Stimulated activated CD8-positive, alpha-beta memory T cell treated with anti-CD3 and anti-CD28 coated beads, Interleukin-4, amount 100 ng/mL, for 48 hours (primary cell): ENCODE measurements around the gene MAGI2.
A peak's percentile ranks its signal among the peaks of the same experiment; 100 is the strongest.

Experiments used
- DNase-seq: peaks from one replicate; pipeline ENCODE4 v3.0.0-alpha.2; 2020

MAGI2 gene

DNA sequence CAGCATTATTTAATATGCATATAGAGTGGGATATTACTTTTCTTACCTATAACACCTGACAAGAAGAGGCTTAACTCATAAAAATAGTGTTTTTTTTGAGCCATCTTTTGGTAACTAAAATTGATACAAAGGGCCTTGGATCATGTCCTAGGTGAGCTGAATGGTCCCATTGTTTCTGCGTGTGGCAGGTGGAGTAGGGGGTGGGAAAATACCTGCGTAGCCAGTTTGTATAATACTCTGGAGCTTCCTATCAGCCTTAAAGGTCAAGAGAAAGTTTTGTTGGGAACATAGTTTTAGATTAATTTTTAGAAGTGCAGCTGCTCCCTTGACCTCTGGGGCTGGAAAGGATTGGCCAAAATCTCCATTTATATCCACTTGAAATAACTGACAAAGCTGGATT lies 1410.3 kb downstream of the MAGI2 start:
- no peak for DNase-seq

DNA sequence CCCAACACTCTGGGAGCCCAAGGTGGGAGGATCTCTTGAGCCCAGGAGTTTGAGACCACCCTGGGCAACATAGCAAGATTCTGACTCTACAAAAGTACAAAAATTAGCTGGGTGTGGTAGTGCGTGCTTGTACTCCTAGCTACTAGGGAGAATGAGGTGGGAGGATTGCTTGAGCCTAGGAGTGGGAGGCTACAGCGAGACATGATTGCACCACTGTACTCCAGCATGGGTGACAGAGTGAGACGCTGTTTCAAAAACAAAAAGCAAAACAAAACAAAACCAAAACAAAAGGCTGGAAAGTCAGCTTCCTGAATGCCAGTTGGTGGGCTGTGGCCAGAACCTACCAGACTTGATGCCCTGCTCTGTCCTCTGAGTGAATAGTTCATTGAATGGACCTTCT lies 1412.0 kb downstream of the MAGI2 start:
- no peak for DNase-seq

DNA sequence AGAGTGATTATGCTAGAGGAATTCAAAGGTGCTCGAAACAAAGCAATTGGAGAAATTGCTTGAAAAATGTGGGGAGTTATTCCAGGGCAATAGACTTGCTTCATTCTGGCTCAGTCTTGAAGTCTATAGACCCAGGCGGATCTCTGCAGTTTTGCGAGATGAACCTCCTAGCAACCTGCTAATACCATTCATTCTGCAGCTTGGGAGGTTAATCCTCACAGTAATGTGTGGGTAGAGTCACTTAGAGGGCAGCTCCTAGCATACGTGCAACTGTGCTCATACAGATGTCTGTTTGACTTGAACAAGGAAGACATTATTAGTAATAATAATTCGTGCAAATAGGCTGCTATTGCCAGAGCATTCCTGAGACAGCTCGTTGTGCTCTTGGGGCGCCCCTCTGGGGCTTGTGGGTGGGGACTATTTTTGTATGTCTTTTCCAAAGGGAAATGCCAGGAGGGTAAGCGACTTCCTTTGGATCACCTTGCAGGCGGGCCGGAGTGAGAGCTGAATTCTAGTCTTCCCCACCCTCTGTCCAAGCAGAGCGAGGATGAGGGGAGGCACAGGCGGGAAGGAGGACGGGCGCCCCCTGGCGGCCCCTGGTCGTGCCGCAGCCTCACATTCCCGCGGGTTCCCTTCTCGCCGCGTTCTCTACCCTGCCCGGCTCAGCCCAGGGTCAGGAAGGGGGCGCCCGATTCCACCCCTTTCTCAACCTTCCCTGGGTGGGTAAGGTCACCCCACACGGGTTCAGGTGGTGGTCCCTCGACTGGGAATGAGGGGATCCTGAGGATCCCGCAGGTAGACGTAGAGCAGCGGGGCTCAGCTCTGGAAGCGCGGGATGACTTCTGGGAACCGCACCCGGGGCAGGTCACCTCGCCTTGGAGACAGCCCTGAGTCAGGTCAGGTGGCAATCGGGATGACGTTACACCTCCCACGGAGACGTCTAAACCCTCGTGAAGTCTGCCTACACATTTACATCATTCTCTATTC lies 1413.4 kb downstream of the MAGI2 start:
- peak; percentile 68 for DNase-seq

DNA sequence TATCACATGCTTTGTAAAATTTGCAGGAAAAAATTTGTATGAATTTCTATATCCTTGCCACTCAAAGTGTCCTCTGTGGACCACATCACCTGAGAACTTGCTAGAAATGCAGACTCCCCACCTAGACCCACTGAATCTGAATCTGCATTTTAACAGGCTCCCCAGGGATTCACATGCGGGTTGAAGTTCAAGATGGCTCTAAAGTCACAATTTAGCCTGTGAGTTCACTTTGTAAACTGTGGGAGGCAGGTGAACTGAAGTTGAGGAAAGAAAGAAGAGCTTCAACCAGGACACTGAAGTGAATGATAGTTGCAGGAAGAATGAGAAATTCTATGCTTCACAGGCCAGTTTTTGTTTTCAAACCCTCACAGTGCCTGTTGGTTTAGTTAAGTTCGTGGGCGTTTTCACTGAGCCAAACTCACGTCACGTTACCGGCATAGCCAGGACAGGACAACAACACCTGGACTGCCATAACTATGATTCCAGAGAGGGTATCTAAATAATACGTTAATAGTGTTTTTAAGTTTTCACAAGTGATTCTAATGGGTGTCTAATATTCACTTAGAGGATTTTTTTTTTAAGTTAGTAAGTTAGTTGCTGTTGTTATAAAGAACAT lies 1414.9 kb downstream of the MAGI2 start:
- DNase-seq = no peak

DNA sequence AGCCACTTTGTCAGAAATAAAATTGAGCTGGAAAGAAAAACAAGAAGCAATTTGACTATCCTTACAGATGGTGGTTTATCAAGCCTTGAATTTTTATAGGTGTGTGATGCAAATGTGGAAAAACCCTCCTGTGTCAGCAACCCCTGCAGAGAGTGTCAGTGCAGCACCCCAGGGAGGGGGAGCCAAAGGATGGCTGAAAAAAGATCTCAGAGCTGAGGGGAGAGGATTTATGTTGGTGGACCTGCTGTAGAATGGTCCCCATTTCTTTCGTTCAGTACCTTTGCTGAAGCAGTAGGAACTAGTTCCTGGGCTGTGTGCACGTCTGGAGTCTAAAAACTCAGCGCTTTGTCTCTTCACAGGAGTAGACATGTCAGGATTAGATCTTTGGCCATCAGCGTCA lies 1415.9 kb downstream of the MAGI2 start:
- DNase-seq = no peak

DNA sequence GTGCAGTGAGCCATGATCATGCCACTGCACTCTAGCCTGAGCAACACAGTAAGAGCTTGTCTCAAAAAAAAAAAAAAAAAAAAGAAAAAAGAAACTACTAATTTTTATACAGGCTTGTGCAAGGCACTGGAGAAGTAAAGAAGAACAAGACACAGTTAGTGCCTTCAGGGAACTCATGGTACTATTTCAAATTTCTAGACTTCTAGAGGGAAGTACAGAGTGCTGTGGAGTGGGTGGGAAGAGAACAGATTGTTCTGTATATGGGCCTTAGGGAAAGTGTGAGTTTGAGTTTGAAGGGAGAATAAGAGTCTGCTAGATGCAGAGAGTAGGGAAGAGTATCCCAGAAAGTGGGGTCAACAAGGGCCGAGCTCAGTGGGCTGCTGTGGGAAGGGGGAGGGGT lies 1420.1 kb downstream of the MAGI2 start:
- no peak for DNase-seq

DNA sequence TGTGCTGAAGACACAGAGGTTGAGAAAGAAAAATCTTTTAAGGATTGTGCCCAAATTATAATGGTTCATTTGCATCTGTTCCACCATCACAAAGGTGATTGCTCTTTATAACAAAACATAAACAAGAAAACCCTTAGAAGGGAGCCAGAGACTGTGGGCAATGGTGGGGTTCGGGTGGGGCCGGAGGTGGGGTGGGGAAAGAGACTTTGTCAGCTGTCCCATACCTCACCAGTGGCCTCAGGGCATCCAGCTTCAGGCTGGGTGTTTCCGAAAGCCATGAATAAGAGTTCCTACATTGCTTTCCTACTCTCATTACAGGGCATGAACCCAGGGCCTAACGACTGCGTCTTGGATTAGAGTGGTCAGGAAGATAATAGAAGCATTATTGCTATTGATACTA lies 1427.0 kb downstream of the MAGI2 start:
- DNase-seq = no peak

DNA sequence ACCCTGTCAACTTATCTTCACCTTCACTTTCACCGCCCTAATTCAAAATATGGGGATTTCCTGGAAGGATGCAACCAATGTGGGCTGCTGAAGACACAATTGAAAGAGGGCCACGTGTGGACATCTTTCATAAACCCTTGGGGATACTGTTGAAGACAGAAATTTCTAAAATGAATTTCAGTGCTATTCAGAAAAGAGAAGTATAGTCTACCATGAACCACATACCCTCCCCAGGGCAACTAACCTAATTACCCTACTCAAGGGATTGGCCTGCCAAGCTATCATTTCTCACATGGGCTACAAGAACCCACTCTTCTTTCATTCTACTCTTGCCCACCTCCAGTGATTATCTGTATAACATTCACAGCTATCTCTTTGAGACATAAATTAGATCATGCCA lies 1428.9 kb downstream of the MAGI2 start:
- DNase-seq = no peak

DNA sequence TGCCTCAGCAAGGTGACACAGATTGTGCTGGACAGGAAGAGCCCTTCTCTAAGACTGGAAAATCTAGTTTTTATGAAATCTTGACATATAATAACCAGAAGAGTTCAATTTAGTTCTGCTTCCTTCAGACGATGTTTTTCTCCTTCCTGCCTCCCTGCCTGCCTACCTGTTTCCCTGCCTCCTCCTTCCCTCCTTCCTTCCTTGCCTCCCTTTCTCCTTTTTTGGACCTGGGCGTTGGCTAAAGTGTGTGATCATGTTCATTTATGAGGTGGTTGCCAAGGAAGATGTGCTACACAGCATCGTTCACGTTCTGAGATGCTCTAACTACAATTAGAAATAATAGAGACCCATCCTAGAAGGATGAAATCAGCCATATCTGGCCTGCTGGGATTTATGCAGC lies 1430.3 kb downstream of the MAGI2 start:
- DNase-seq = no peak

DNA sequence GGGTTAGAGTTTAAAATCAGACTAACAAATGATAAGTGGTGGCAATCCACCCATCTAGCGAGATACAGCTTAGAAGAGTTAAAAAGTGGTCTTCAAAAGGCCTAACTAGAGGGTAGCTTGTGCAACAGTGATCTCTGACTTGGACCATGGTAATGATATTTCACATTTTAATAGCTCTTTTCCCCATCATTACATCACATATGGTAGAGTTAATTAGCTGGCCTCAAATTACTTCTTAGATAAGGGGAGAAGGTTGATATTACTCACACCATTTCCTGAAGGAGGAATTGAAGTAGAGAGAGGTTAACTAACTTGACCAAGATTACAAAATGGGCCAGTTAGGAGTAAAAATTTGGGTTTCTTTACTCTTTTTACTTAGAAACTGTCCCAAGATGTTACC lies 1431.3 kb downstream of the MAGI2 start:
- DNase-seq = no peak

DNA sequence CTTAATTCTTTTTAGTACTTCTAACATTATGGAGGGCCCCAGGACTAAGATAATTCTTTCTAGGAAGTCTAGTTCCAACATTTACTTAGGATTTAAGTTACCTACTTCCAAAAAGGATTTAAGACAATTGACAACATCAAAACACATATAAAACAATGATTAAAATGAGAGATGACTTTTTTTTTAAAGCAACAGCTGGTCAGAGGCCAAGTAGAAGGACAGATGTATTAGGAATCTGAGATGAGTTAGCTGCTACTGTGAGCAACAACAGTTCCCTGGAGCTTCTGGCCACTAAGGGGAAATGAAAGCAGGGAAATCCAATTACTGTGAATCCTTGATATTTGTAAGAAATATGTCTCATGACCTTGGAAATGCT lies 1432.6 kb downstream of the MAGI2 start:
- no peak for DNase-seq

DNA sequence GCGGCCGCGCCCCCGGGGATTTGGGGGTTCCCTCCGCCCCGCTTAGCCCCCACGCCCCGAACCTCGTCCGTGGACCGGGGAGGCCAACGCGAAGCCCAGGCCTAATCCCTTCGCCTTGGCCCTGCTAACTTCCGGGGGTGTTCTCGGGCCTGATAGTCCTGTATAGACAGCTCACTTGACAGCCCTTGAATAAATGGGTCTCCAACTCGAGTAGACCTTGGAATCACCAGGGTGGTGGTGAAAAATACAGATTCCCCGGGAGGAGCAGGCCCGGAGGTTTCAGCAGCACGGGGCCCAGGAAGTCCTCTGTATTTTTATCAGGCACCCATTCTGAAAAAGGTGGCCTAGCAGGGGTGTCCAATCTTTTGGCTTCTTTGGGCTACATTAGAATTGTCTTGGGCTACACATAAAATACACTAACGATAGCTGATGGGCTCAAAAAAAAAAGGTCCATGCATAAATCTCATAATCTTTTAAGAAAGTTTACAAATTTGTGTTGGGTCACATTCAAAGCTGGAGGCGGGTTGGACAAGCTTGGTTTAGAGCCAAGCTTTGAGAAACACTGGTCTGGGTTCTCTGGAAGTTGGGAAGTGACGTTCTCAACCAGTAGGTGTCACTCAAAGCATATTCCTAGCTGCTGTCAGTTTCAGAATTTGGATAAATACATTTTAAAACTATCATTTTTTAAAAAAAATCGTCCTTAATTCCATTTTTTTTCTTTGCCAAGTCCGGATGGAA lies 1433.2 kb downstream of the MAGI2 start:
- DNase-seq = peak; percentile 34

DNA sequence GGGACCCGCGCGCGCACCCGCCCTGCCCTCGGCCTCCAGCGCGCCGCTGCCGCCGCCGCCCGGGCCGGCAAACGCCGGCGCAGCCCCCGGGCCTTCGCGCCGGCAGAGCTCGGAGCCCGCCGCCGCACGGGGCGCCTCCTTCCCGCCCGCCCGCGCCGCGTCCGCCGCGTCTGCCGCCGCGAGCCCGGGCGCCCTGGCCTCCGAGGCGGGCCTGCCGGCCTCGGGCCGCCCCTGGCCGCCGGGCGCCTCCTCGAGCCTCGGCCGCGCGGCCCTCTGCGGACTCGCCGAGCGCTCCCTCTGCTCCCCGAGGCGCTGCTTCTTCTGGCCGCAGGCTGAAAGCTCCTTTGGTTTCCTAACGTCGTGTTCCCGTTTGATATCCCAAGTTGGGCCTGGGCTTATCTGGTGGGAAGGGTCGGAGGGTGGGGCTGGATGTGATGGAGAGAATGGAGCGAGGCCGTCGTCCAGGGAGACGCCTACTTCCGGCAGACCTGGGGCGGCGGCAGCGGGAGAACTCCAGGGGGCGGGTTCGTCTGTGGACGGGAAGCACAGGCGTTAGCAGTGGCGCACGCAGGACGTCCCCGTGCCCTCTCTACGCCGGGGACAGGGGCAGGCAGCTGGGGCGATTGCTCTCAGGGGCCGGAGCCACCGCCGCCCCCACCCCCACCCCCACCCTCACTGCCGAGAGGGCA lies 1433.9 kb downstream of the MAGI2 start:
- DNase-seq = peak; percentile 78

DNA sequence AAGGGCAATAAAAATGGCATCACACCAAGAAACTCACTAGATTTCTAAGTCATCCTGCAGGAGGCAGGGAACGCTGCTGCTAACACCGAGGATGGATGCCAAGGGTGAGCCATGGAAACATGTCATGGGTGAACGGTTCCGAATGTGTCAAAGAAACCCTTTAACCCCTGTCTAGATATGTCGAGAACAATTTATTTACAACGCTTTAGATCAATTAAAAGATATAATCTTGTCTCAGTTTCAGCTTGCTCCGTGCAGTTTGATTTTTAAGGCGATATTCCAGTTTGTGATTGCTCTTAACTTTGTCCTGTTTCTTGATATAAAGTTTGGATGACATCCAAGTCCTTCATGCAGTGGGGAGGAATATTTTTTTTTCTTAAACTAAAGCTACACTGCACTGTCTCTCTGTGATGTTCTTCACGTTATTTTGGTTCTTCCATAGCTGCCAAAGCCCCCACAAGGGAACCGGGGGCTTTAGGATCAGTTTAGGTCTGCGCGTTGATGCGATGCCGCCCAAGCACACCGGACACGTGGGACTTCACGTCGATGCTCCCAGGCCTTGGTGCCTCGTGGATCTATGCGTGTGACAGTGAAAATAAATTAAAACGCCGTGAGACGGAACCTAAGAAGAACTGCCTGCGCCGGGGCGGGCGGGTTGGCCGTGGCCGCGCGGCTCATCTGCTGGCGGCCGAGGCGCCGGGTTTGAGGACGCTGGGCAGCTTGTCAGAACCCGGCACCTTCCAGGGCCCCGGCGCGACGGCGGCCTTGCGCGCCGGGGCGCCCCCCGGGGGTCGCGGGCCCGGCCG lies 1434.6 kb downstream of the MAGI2 start:
- peak; percentile 31 for DNase-seq

DNA sequence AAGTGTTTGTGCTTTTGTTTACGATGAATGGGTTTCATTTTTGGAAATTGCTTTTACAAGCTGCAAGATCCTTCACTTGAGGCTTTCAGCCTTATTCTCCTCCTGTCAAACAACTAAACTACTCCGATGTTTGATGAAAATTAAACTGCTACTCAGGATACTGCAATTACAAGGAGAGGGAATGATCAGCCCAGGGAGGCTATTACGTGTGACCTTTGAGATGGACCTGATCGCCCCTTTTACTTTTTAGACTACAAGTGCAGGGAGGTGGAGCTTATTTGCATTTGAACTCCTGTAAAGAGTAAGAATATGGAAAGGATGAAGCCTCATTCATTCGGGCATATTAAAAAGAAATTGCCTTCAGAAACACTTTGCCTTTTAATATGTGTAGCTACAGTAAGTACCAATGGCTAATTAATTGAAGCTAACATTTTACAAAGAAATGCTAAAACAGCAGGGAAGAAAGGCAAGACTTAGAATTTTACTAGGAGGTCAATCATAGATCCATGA lies 1435.8 kb downstream of the MAGI2 start:
- no peak for DNase-seq

DNA sequence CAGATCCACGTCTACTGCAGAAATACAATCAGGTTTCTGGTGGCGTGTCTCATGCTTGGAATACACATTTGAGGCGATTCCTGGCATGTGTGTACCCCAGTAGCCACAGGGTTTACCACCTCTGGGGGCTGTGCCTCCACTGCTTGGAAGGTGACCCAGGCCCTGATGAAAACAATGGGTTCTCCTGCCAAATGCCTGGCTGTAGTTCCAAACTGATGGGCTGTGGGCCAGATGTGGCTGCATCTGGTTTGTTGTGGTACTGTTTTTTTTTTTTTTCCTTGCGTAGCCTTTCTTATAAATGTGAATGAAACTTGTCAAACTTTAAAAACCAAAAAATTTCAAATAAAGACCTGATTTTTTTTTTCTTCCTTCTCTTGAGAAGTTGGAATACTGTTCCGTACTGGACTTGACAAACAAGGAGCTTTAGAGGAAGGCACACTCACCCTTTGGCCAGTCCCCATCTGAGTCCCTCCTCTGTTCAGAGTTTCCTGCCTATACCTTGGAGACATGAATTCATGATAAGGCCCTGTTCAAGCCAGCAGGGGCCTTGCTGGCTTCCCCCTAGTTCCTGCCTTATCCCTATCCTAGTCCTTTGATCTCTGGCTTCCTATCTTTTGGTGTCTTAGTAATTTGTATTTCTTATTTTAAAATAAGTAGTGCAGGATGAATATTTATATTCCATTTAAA lies 1437.8 kb downstream of the MAGI2 start:
- no peak for DNase-seq

DNA sequence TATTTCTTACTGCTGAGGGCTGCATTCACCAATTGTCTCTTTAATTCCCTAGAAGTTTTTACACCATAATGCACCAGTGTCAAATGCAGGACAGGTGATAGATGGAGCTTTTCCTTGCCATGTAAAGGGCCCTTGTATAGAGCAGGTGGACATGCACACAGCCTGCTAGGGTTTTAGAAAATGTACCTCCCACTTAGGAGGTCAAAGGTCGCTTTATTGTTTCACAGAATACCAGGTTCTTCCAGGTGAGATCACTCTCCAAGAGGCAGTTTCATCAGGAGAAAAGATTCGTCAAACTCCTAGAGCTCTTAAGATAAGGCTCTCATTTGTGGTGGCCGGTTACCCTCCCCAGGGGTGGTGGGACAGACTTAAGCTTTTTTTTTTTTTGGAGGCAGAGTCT lies 1439.1 kb downstream of the MAGI2 start:
- DNase-seq = no peak

DNA sequence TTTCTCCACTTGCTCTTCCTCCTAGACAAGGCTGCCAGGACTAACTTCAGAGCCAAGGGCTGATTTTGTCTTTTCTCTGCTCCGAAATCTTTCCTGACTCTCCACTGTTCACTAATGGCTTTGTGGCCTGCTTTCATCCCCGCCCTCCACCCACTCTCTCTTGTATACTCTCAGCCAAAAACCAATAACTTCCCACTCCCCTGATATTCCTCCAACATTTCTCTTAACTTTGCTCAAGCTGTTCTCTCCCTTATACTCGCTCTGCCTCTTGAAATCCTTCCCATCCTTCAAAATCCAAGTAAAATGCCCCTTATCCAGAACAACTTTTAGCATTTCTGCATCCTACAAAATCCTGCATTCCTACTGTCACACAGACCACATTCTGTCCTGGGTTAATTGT lies 1440.1 kb downstream of the MAGI2 start:
- no peak for DNase-seq

DNA sequence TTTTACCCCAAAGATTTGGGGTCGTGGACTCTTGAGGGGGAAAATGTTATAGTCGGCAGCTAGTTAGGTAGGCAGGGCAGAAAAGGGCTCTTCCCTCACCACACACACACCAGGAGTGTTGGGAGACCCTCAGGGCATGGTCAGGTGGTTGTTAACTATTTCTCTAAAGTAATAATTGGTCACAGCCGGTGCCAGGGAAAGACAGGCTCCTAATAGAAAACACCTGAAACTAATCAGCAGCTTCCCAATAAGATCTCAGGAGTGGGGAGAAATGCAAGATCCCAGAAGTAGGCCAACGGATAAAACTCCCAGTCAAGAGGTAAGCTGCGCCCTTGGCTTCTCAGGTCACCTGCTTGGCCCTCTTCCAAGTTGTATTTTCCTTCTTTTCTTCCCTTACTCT lies 1441.8 kb downstream of the MAGI2 start:
- no peak for DNase-seq

DNA sequence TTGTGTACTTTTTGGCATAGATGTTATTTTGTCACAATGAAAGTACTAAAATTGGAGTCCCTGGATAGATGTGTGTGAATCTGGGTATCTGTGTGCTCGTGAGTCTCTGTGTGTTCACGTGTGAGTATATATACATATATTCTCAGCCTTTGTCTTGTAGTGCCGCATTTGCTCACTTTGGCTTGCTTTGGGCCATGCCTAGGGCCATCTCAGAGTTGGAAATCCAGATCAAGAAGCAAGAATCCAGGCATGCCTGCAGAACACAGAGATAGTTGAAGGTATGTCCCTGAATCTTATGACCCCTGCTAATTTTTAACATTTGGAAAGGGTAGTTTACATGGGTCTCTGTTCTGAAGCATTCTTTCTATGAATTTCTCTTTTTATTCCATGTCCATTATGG lies 1446.2 kb downstream of the MAGI2 start:
- DNase-seq = no peak

DNA sequence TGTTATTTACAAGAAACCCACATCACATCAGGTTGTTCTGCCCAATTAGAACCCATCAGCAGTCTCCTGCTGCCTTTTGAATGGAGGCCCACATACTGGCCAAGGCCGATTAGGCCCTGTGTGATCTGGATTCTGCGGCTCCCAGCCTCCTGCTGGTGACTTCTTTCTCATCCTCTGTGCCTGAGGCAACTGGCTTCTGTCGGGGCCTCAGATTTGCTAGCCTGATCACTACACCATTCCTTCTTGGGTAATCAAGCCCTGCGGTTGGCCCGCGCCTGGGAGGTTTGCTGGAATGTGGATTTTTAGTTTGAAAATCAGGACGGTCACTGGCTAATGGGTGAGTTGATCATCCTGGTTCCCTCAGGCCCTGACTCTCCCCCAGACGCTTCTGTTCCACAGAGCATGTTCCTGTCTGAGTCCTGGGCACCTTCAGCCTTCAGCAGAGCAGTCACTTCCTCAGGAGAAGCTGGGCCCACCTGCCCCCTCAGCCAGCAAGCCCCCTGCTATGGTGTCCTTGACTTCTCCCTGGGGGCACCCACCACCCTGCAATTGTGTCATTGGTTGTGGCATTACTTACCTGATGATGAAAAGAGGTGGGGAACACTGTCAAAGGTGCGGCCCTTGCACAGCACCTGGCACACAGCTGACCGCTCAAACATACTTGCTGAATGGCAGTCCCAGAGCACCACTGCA lies 1447.3 kb downstream of the MAGI2 start:
- DNase-seq = no peak
